DND-41 (cell line): ENCODE results near the gene LHX5.

Source experiments
- ATAC-seq: fragments of 200-7000 bp; cut with Tn5 transposase; 3 replicates; pipeline ENCODE4 v1.9.1; 2021; ENCODE audit warnings: low read depth; ENCODE audit not compliant: insufficient read depth
- DNase-seq: peaks from one replicate; pipeline ENCODE4 v3.0.0-alpha.2; 2020
- H2AFZ ChIP-seq: 2 replicates; pipeline ENCODE4 v1.6.0; 2012; ENCODE audit warnings: low read depth, low read length
- H3K27ac ChIP-seq: 2 replicates; pipeline ENCODE4 v1.5.1; 2012; ENCODE audit warnings: low read length, inconsistent platforms
- H3K27me3 ChIP-seq: fragments of 200-600 bp; sonication (generic); 2 replicates; pipeline ENCODE4 v1.6.0; 2012; ENCODE audit warnings: low read length, mild to moderate bottlenecking, inconsistent platforms; ENCODE audit not compliant: insufficient read depth, poor library complexity
- H3K36me3 ChIP-seq: 2 replicates; pipeline ENCODE4 v1.5.1; 2012; ENCODE audit warnings: low read length, inconsistent platforms; ENCODE audit not compliant: insufficient read depth
- H3K4me1 ChIP-seq: 2 replicates; pipeline ENCODE4 v1.5.1; 2012; ENCODE audit warnings: mild to moderate bottlenecking, low read length; ENCODE audit not compliant: insufficient read depth
- H3K4me2 ChIP-seq: 2 replicates; pipeline ENCODE4 v1.6.0; 2012; ENCODE audit warnings: mild to moderate bottlenecking, moderate library complexity, low read length, inconsistent platforms; ENCODE audit not compliant: insufficient read depth
- H3K4me3 ChIP-seq, 2 experiments: fragments of 200-600 bp in 1 of 2; shearing (Covaris generic) in 1 of 2; 2 replicates each; pipeline ENCODE4 v1.5.1; 2012 to 2016; ENCODE audit warnings: inconsistent platforms in 2 of 2, low read length in 2 of 2, mild to moderate bottlenecking in 2 of 2, low read depth in 1 of 2, moderate library complexity in 1 of 2
- H3K79me2 ChIP-seq: 2 replicates; pipeline ENCODE4 v1.6.0; 2012; ENCODE audit warnings: low read length, inconsistent platforms; ENCODE audit not compliant: insufficient read depth
- H3K9ac ChIP-seq: 2 replicates; pipeline ENCODE4 v1.6.0; 2012; ENCODE audit warnings: low read depth, mild to moderate bottlenecking, inconsistent platforms, low read length, moderate library complexity
- H3K9me3 ChIP-seq: 2 replicates; pipeline ENCODE4 v1.5.1; 2012; ENCODE audit warnings: low read length, moderate library complexity, mild to moderate bottlenecking, inconsistent platforms; ENCODE audit not compliant: insufficient read depth, severe bottlenecking
- H4K20me1 ChIP-seq: 2 replicates; pipeline ENCODE4 v1.6.0; 2012; ENCODE audit warnings: low read length; ENCODE audit not compliant: insufficient read depth
- CTCF ChIP-seq: IDR thresholded peaks from 2 replicates; pipeline ENCODE4 v1.5.1; 2012; ENCODE audit warnings: borderline replicate concordance, low read length, moderate library complexity, mild to moderate bottlenecking; ENCODE audit not compliant: poor library complexity, severe bottlenecking; ENCODE audit errors: extremely low read depth
- EZH2 ChIP-seq: IDR thresholded peaks from 3 replicates; pipeline ENCODE4 v1.6.1; 2012; ENCODE audit warnings: borderline replicate concordance, low read depth, mild to moderate bottlenecking, moderate library complexity, low read length, inconsistent platforms; ENCODE audit not compliant: severe bottlenecking

LHX5 gene

GRCh38 chr12:113461666-113462065, 10.0 kb downstream of the LHX5 start:
- H3K79me2 ChIP-seq, result no peaks in the 10 kb centered on the region
- ATAC-seq, result peak; percentile 48; the same call in 1 of the 3 replicates
- DNase-seq, result peak; percentile 18
- H3K27ac ChIP-seq, result no peak overlapping the region
- H4K20me1 ChIP-seq, result no peaks in the 10 kb centered on the region
- H3K9me3 ChIP-seq, result no peaks in the 10 kb centered on the region
- no peaks in the 10 kb centered on the region for H3K36me3 ChIP-seq
- no peak overlapping the region for H3K4me3 ChIP-seq
- no peak overlapping the region for H2AFZ ChIP-seq
- H3K4me1 ChIP-seq, result no peaks in the 10 kb centered on the region
- no peak overlapping the region for H3K4me2 ChIP-seq
- no peaks in the 10 kb centered on the region for H3K27me3 ChIP-seq
- H3K9ac ChIP-seq, result no peak overlapping the region
- TF ChIP-seq CTCF, result peak; percentile 61
- TF ChIP-seq EZH2, result no peak

GRCh38 chr12:113459981-113460380, 11.7 kb downstream of the LHX5 start:
- Histone ChIP-seq H3K4me3 (no peak overlapping the region), H3K4me2 (no peak overlapping the region), H3K27ac (no peak overlapping the region), H3K27me3 (no peaks in the 10 kb centered on the region), H3K9ac (no peak overlapping the region), H3K36me3 (no peaks in the 10 kb centered on the region), H4K20me1 (no peaks in the 10 kb centered on the region), H3K79me2 (no peaks in the 10 kb centered on the region), H3K4me1 (no peaks in the 10 kb centered on the region), H3K9me3 (no peaks in the 10 kb centered on the region), H2AFZ (no peak overlapping the region)
- no peak for ATAC-seq
- TF ChIP-seq EZH2 (no peak), CTCF (no peak)
- DNase-seq, result no peak

GRCh38 chr12:113457710-113458109, 14.0 kb downstream of the LHX5 start:
- ATAC-seq, result no peak
- no peak overlapping the region for H3K4me3 ChIP-seq
- TF ChIP-seq EZH2 (no peak), CTCF (no peak)
- no peak overlapping the region for H2AFZ ChIP-seq
- no peaks in the 10 kb centered on the region for H3K27me3 ChIP-seq
- no peaks in the 10 kb centered on the region for H4K20me1 ChIP-seq
- no peak overlapping the region for H3K9ac ChIP-seq
- H3K4me1 ChIP-seq, result no peaks in the 10 kb centered on the region
- H3K27ac ChIP-seq, result no peak overlapping the region
- no peak for DNase-seq
- H3K4me2 ChIP-seq, result no peak overlapping the region
- H3K36me3 ChIP-seq, result no peaks in the 10 kb centered on the region
- no peaks in the 10 kb centered on the region for H3K9me3 ChIP-seq
- no peaks in the 10 kb centered on the region for H3K79me2 ChIP-seq

GRCh38 chr12:113457185-113457584, 14.5 kb downstream of the LHX5 start:
- Histone ChIP-seq H3K27me3 (no peaks in the 10 kb centered on the region), H3K9me3 (no peaks in the 10 kb centered on the region), H3K9ac (no peak overlapping the region), H3K27ac (no peak overlapping the region), H3K36me3 (no peaks in the 10 kb centered on the region), H3K4me1 (no peaks in the 10 kb centered on the region), H3K4me3 (no peak overlapping the region), H2AFZ (no peak overlapping the region), H4K20me1 (no peaks in the 10 kb centered on the region), H3K4me2 (no peak overlapping the region), H3K79me2 (no peaks in the 10 kb centered on the region)
- ATAC-seq (no peak), DNase-seq (no peak)
- no peak for TF ChIP-seq EZH2
- TF ChIP-seq CTCF, result no peak
